ENCODE data around the gene NTS.

The NTS gene

GRCh38 chr12:85923767-85924331 lies 49.8 kb downstream of the NTS start:
- peak; percentile 28 for DNase-seq (ENCODE audit: low read depth)
- no peak overlapping the region for H3K4me3 ChIP-seq (ENCODE audit: low read depth, low read length)
- no peak for TF ChIP-seq MYC (IDR thresholded peaks at IDR 0.05; ENCODE audit: low read depth, low read length)
- peak; percentile 28 for TF ChIP-seq CTCF (IDR thresholded peaks at IDR 0.05; ENCODE audit: low read depth, low read length)
- no peak for TF ChIP-seq POLR2A (IDR thresholded peaks at IDR 0.05; ENCODE audit: extremely low read depth, insufficient read length)
- no peak for TF ChIP-seq MAX (IDR thresholded peaks at IDR 0.05; ENCODE audit: low read depth, low read length)

GRCh38 chr12:85927166-85927565 lies 53.1 kb downstream of the NTS start:
- TF ChIP-seq MAX (IDR thresholded peaks at IDR 0.05; ENCODE audit: low read depth, low read length), result no peak
- no peak for TF ChIP-seq POLR2A (IDR thresholded peaks at IDR 0.05; ENCODE audit: extremely low read depth, insufficient read length)
- no peak for TF ChIP-seq MYC (IDR thresholded peaks at IDR 0.05; ENCODE audit: low read depth, low read length)
- H3K4me3 ChIP-seq (ENCODE audit: low read depth, low read length), result no peak overlapping the region
- no peak for DNase-seq (ENCODE audit: low read depth)
